ENCODE measurements around the gene IQCH. TPM values are rescaled to one million over a fixed set of nuclear protein-coding genes. Genes with fewer than 3 reads are reported as not detected.

Gene IQCH
- total RNA-seq, 1 experiment from 2014 or later = 1.1 TPM

GRCh38 chr15:67280217-67280616 is 25.6 kb downstream of the IQCH start:
- Histone ChIP-seq H3K9ac (ENCODE audit: extremely low read depth, insufficient read length, low read length) (no peak overlapping the region), H4K5ac (ENCODE audit: insufficient read length, low read depth, low read length) (no peak overlapping the region), H3K23me2 (ENCODE audit: insufficient read length, low read depth, low read length, poor library complexity, severe bottlenecking) (no peaks in the 10 kb centered on the region), H4K8ac (replicated peaks; ENCODE audit: insufficient read length, low read depth, low read length) (no peak overlapping the region), H3K4ac (ENCODE audit: low read depth, low read length) (no peak overlapping the region), H3K79me2 (ENCODE audit: insufficient read depth, low read length) (no peaks in the 10 kb centered on the region), H2AFZ (ENCODE audit: low read length) (no peak overlapping the region), H4K91ac (ENCODE audit: insufficient read length, low read depth, low read length) (no peak overlapping the region), H3K4me1 (ENCODE audit: insufficient read depth, low read length) (peaks cover 3% of the 10 kb centered on the region; the same call in 1 of the 2 replicates), H3K14ac (ENCODE audit: insufficient read depth, low read length) (no peak overlapping the region), H2BK20ac (ENCODE audit: low read depth, low read length, poor library complexity, severe bottlenecking) (no peak overlapping the region), H3K23ac (ENCODE audit: insufficient read length, low read depth, low read length) (no peak overlapping the region), H2AK5ac (ENCODE audit: insufficient read length, low read length) (no peak overlapping the region), H4K20me1 (ENCODE audit: control insufficient read depth, insufficient read depth, insufficient read length) (no peaks in the 10 kb centered on the region), H3K27ac (ENCODE audit: insufficient read length, low read depth, low read length) (no peak overlapping the region), H3K9me3 (ENCODE audit: control insufficient read depth, low read depth, low read length) (no peaks in the 10 kb centered on the region), H2BK120ac (ENCODE audit: low read depth, low read length, poor library complexity, severe bottlenecking) (no peak overlapping the region), H3K27me3 (ENCODE audit: insufficient read depth, low read length) (no peaks in the 10 kb centered on the region), H2BK12ac (ENCODE audit: insufficient read length, low read depth, low read length) (no peak overlapping the region), H3K4me2 (ENCODE audit: insufficient read depth, insufficient read length, low read length) (no peak overlapping the region), H3T11ph (ENCODE audit: low read length) (no peak overlapping the region), H2BK15ac (ENCODE audit: low read depth, low read length) (no peak overlapping the region), H2BK5ac (ENCODE audit: insufficient read length, low read length) (no peak overlapping the region), H3K79me1 (ENCODE audit: insufficient read depth, low read depth, low read length, poor library complexity, severe bottlenecking) (no peaks in the 10 kb centered on the region), H3K56ac (ENCODE audit: insufficient read length, low read depth, low read length) (no peak overlapping the region), H3K18ac (ENCODE audit: insufficient read length, low read depth, low read length) (no peak overlapping the region)
- H3K9me3 Mint-ChIP-seq = peaks cover under 1% of the 10 kb centered on the region in 2 experiments; a peak in 4 of 5 replicates
- H3K36me3 Mint-ChIP-seq (ENCODE audit: insufficient read depth in 1 of 3, low read depth in 3 of 3) = peaks cover 0 to under 1% (median 0%) of the 10 kb centered on the region in 3 experiments; a peak in 1 of 7 replicates
- TF ChIP-seq CTCF (conservative IDR thresholded peaks at IDR 0.05) = no peak
- peaks cover 18 to 21% of the 10 kb centered on the region in 2 experiments for H3K4me1 Mint-ChIP-seq
- H3K4me3 Mint-ChIP-seq = no peak overlapping the region
- no peak for DNase-seq
- no CpG with 5 or more reads among the region's 2 CpGs for WGBS (ENCODE audit: extremely low coverage, insufficient read length, low lambda C conversion rate)
- no peaks in the 10 kb centered on the region; the same call in 1 of the 2 replicates for H3K27me3 Mint-ChIP-seq (ENCODE audit: low read depth)
- H3K27ac Mint-ChIP-seq = no peak overlapping the region

Measured in H9 (cell line).